Suprapubic skin (tissue), 4 donors: ENCODE data around the gene IP6K1. TPM values are rescaled to one million over a fixed set of nuclear protein-coding genes. Genes with fewer than 3 reads are reported as not detected.

Experiments used
- DNase-seq, 2 donors: peaks; one replicate each; pipeline ENCODE4 v3.0.0-alpha.2; 2019; ENCODE audit warnings: low spot score in 2 of 2
- H3K27ac ChIP-seq: fragments of 200-600 bp; sonication (generic); one replicate; pipeline ENCODE4 v1.5.1; 2019
- H3K27me3 ChIP-seq: fragments of 200-600 bp; sonication (generic); one replicate; pipeline ENCODE4 v1.5.1; 2019
- H3K36me3 ChIP-seq: fragments of 200-600 bp; sonication (generic); one replicate; pipeline ENCODE4 v1.5.1; 2019
- H3K4me1 ChIP-seq: fragments of 200-600 bp; sonication (generic); one replicate; pipeline ENCODE4 v1.5.1; 2019
- H3K4me3 ChIP-seq: fragments of 200-600 bp; sonication (generic); one replicate; pipeline ENCODE4 v1.5.1; 2019; ENCODE audit warnings: mild to moderate bottlenecking
- H3K9me3 ChIP-seq: fragments of 200-600 bp; sonication (generic); one replicate; pipeline ENCODE4 v1.5.1; 2019
- EP300 ChIP-seq: sonication (generic); formaldehyde crosslinking; IDR thresholded peaks from one replicate; pipeline ENCODE4 v1.6.1; 2017; ENCODE audit warnings: antibody characterized with exemption
- POLR2A ChIP-seq, 2 donors: fragments of 450-650 bp; IDR thresholded peaks; one replicate each; pipeline ENCODE4 v1.6.1; 2017; ENCODE audit warnings: antibody characterized with exemption in 2 of 2, mild to moderate bottlenecking in 2 of 2, moderate library complexity in 2 of 2
- POLR2AphosphoS5 ChIP-seq, 3 donors: sonication (generic); formaldehyde crosslinking; IDR thresholded peaks; one replicate each; pipeline ENCODE4 v1.6.1; 2017; ENCODE audit warnings: antibody characterized with exemption in 3 of 3
- WGBS: methylation state at CpG from one replicate; pipeline ENCODE4 v1.1.5; 2018; 5-methylcytosine and 5-hydroxymethylcytosine counted together
- total RNA-seq, 4 donors: library from RNA; depleted of rRNA; stranded (reverse); fragments of >200 nt; gene quantifications; one replicate each; pipeline ENCODE4 v1.1.0, GENCODE V29; 2016
- TF ChIP-seq, protein P1 (sequence below), 2 donors: fragments of 200-600 bp in 1 of 2; fragments of 450-650 bp in 1 of 2; sonication (generic) in 1 of 2; IDR thresholded peaks; one replicate each; pipeline ENCODE4 v1.5.1; 2016 to 2019; ENCODE audit warnings: antibody characterized with exemption in 2 of 2, mild to moderate bottlenecking in 1 of 2, moderate library complexity in 1 of 2

The IP6K1 gene
- total RNA-seq, 4 donors from 2014 or later: 39.5 to 57.3 (median 53.2) TPM

DNA sequence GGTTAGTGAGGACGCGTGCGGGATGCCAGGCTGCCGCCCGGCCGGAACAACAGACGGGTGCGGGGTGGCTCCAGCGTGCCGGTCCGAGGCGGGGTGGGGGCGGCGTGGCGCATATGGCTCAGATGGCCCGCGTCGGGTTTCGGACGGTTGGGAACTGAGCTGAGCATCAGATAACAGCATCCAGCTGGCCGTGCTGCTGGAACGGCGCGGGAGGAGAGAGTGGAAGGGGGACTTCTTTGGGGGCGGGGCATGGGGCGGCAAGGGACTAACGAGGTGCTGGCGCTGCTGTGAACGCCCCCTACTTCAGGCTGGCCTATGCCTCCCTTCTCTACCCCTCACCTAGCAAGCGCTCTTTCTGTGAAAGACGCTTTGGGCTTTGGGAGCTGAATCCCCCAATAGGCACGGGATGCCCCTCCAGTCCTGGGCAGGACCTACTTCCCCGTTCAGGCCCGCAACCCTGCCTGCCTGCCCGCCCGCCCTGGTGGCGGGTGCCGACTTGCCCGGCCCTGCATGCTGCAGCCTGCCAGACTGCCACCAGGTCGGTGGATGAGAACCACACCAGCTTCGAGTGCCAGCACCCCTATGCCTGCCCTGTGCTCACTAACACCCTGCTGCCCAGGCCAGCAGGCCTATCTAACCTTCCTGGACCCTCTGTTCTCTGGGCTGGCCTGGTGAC, 17.3 kb upstream of the IP6K1 start:
- H3K4me1 ChIP-seq: peaks cover 61% of the 10 kb centered on the region
- no peaks in the 10 kb centered on the region for H3K36me3 ChIP-seq
- H3K27me3 ChIP-seq: no peaks in the 10 kb centered on the region
- DNase-seq: peak in 1 of 2 donors; percentile 79
- H3K9me3 ChIP-seq: no peaks in the 10 kb centered on the region
- WGBS: 0% methylated on average over 15 of the region's 41 CpGs
- TF ChIP-seq POLR2AphosphoS5 (IDR thresholded peaks at IDR 0.05) (peak in 1 of 3 donors; percentile 58), POLR2A (IDR thresholded peaks at IDR 0.05) (no peak), EP300 (no peak)
- TF ChIP-seq, protein P1, sequence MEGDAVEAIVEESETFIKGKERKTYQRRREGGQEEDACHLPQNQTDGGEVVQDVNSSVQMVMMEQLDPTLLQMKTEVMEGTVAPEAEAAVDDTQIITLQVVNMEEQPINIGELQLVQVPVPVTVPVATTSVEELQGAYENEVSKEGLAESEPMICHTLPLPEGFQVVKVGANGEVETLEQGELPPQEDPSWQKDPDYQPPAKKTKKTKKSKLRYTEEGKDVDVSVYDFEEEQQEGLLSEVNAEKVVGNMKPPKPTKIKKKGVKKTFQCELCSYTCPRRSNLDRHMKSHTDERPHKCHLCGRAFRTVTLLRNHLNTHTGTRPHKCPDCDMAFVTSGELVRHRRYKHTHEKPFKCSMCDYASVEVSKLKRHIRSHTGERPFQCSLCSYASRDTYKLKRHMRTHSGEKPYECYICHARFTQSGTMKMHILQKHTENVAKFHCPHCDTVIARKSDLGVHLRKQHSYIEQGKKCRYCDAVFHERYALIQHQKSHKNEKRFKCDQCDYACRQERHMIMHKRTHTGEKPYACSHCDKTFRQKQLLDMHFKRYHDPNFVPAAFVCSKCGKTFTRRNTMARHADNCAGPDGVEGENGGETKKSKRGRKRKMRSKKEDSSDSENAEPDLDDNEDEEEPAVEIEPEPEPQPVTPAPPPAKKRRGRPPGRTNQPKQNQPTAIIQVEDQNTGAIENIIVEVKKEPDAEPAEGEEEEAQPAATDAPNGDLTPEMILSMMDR (IDR thresholded peaks at IDR 0.05): no peak
- H3K4me3 ChIP-seq: peak overlapping the region; percentile 92
- H3K27ac ChIP-seq: peak overlapping the region; percentile 94

DNA sequence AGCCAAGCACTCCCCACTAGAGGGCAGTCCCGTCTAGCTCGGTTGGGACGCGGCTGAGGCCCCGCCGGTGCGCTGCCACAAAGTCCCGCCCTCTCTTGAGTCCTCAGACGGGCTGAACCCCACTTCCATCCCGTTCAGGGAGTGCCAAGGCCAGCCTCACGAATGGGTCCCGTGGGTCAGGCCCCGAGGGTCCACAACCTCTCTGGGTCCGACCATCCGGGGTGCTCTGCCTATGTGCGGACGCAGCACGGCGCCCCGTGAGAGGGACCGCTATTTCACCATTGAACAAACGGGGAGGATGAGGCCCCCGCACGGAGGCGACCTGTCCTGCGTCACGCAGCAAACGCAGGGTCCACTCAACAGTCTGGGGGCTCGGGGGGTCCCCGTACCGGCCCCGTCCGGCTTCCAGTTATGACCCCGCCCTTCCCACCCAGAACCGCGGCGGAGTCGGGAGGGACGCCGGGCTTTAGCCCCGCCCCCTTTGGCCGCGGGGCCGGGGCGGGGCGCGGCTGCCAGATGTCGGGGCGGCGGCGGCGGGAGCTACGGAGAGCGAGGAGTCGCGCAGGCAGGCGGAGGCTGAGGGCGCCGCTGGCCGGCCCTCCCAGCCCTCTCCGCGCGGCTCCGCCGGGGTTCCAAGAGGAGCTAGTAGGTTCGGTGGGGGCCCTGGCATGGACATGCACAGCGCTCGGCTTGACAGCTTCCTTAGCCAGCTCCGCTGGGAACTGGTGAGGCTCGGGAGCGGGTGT, 16.6 kb upstream of the IP6K1 start, which contains the start of gene INKA1:
TSS of gene INKA1 (plus strand) at position 543 of the 746 bp plus-strand sequence. CDS start at position 675, 132 bp downstream.
- Histone ChIP-seq H3K27ac (peak within 1 kb of the TSS; percentile 94), H3K9me3 (no peaks in the 10 kb centered on the region), H3K27me3 (no peaks in the 10 kb centered on the region), H3K4me1 (peaks cover 60% of the 10 kb centered on the region), H3K36me3 (no peaks in the 10 kb centered on the region), H3K4me3 (peak within 1 kb of the TSS; percentile 92)
- TF ChIP-seq POLR2AphosphoS5 (IDR thresholded peaks at IDR 0.05) (peak in 1 of 3 donors; percentile 36), EP300 (no peak), POLR2A (IDR thresholded peaks at IDR 0.05) (peak in 1 of 2 donors; percentile 40)
- TF ChIP-seq, protein P1 (IDR thresholded peaks at IDR 0.05): peak; percentile 62 to 90
- WGBS: 0% methylated on average over 12 of the region's 71 CpGs
- peak; percentile 95 to 97 for DNase-seq

DNA sequence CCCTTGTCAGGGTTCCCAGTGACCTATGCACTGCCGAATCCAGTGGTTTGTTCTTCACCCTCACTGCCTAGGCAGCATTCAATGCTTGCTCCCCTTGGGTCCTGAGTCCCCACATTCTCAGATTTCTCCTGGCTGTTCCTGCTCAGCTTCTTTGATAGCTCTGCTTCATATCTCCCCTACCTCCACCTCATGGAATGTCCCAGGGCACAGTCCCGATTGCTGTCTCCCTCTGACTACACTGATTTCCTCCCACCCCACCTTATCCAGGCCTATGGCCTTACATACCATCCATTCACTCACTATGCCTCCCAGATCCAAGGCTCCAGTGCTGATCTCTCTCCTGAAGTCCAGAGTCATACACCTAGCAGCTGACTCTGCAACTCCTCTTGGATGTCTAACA, 14.8 kb upstream of the IP6K1 start:
- TF ChIP-seq POLR2AphosphoS5 (IDR thresholded peaks at IDR 0.05) (no peak), POLR2A (IDR thresholded peaks at IDR 0.05) (no peak), EP300 (no peak)
- TF ChIP-seq, protein P1 (IDR thresholded peaks at IDR 0.05): no peak
- peaks cover 42% of the 10 kb centered on the region for H3K4me1 ChIP-seq
- no peak for DNase-seq
- H3K27ac ChIP-seq: no peak overlapping the region
- WGBS: 91% methylated on average over 2 of the region's 2 CpGs
- H3K9me3 ChIP-seq: no peaks in the 10 kb centered on the region
- no peaks in the 10 kb centered on the region for H3K36me3 ChIP-seq
- no peaks in the 10 kb centered on the region for H3K27me3 ChIP-seq
- no peak overlapping the region for H3K4me3 ChIP-seq

DNA sequence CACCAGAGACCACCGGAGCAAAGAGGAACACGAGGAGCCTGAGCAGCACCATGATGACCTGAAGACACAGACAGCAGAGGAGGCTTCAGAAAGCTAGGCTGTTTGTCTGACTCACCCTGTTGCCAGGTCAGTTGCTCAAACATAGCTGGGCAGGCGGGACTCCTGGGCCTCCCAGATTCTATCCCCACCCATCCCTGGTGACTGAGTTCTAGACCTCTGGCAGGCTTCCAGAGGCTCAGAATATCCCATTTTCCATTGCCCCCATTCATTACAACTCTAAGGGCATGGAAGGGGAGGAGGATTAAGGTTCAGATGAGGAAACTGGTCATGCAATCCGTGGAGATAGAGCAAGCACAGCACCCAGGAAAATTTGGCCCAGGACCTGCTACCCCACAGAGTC, 13.4 kb upstream of the IP6K1 start, which contains the start of gene CDHR4:
TSS of gene CDHR4 (minus strand) at position 113 of the 400 bp plus-strand sequence. CDS start at position 52, 61 bp downstream.
- TF ChIP-seq, protein P1 (IDR thresholded peaks at IDR 0.05): no peak
- TF ChIP-seq EP300 (no peak), POLR2A (IDR thresholded peaks at IDR 0.05) (no peak)
- no peaks in the 10 kb centered on the region for H3K27me3 ChIP-seq
- H3K27ac ChIP-seq: no peak within 1 kb of the TSS
- H3K9me3 ChIP-seq: no peaks in the 10 kb centered on the region
- no peak within 1 kb of the TSS for H3K4me3 ChIP-seq
- 48% methylated on average over 4 of the region's 4 CpGs for WGBS
- H3K36me3 ChIP-seq: no peaks in the 10 kb centered on the region
- H3K4me1 ChIP-seq: peaks cover 28% of the 10 kb centered on the region
- DNase-seq: no peak

DNA sequence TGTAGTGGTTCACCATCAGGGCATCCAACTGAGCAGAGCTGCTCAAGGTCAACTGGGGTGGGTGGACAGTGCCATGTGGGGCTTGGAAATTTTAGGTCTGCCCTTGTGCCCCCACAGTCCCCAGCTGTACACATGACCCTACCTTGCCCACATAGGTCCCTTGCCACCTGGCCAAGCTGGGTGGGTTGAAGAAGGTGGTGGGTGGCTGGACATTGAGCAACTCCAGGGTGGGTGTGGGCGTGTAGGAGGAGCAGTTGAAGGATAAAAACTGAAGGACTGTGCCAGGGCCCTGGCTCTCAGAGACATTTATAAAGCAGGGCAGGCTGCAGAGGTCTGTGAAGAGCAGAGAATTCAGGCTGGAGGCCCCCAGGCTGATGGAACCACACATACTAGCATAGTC, 12.8 kb upstream of the IP6K1 start:
- Histone ChIP-seq H3K27me3 (no peaks in the 10 kb centered on the region), H3K9me3 (no peaks in the 10 kb centered on the region), H3K4me3 (no peak overlapping the region), H3K4me1 (peaks cover 22% of the 10 kb centered on the region), H3K36me3 (no peaks in the 10 kb centered on the region), H3K27ac (no peak overlapping the region)
- 94% methylated on average over 1 of the region's 1 CpG for WGBS
- TF ChIP-seq, protein P1 (IDR thresholded peaks at IDR 0.05): no peak
- no peak for TF ChIP-seq POLR2AphosphoS5 (IDR thresholded peaks at IDR 0.05)
- TF ChIP-seq POLR2A (IDR thresholded peaks at IDR 0.05): no peak
- TF ChIP-seq EP300: no peak
- no peak for DNase-seq
